ENCODE measurements around the gene SPDYE17.
"Not testable (repeated sequence)": the region's sequence is repeated elsewhere in the genome, so short reads cannot be mapped to it uniquely, and the experiment has no call there.

GRCh38 chr7:77063732-77064131 lies 31.6 kb upstream of the SPDYE17 start:
- not testable (repeated sequence) for TF ChIP-seq YY1 (IDR thresholded peaks at IDR 0.05); CTCF (IDR thresholded peaks at IDR 0.05; ENCODE audit: low read depth, low read length, missing input control); MAX (IDR thresholded peaks at IDR 0.05); TAF1 (conservative IDR thresholded peaks at IDR 0.05)

All from liver (tissue), 3 donors.